Inferior parietal cortex (tissue), 1 donor: ENCODE results near the gene FZR1.
"Not testable (repeated sequence)": the region's sequence is repeated elsewhere in the genome, so short reads cannot be mapped to it uniquely, and the experiment has no call there.

Source experiments
- DNase-seq: peaks from one replicate; pipeline ENCODE4 v3.0.0-alpha.2; 2016; ENCODE audit errors: extremely low spot score

The FZR1 gene

GRCh38 chr19:3514930-3515329, 8.8 kb downstream of the FZR1 start:
- no peak for DNase-seq

GRCh38 chr19:3515891-3516422, 9.8 kb downstream of the FZR1 start:
- DNase-seq: no peak

DNA sequence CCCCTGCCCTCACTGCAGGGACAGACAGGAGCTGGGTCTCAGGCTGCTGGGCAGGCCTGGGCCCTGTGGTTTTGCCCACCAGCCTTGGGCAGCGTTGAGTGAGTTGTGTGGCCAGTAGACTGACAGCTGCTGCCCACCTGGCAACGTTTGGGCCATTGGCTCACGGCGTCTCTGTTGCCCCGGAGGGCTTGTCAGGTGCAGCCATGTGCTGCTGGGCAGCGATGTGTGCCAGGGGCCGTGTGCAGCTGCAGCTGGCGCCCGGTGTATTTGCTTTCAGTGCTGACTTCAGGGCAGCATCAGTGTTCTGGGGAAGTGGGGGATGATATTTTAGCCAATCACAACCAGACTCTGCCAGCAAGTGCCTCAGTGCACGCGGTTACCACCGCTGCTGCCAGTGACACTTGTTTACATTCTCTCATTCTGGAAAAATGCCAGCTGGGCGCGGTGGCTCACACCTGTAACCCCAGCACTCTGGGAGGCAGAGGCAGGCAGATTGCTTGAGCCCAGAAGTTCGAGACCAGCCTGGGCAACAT, 10.6 kb downstream of the FZR1 start:
- no peak for DNase-seq

- DNase-seq: no peak
Measured at GRCh38 chr19:3517638-3518037, 11.5 kb downstream of the FZR1 start.

GRCh38 chr19:3518255-3518654, 12.1 kb downstream of the FZR1 start:
- no peak for DNase-seq

DNA sequence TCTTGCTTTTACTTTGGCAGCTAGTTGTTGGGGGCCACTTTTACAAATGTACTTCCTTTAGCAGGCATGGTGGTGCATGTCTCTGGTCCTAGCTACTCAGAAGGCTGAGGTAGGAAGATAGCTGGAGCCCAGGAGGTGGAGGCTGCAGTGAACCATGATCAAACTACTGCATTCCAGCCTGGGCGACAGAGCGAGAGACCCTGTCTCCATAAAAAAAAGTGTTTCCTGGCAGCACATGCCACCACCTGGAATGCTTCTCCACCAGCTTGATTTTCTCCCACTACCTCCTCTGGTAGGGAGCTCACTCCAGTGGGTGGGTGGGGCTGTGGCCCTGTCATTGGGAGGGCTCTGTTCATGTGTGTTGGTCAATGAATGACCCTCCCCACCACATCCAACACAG, 12.5 kb downstream of the FZR1 start:
- DNase-seq: no peak

DNA sequence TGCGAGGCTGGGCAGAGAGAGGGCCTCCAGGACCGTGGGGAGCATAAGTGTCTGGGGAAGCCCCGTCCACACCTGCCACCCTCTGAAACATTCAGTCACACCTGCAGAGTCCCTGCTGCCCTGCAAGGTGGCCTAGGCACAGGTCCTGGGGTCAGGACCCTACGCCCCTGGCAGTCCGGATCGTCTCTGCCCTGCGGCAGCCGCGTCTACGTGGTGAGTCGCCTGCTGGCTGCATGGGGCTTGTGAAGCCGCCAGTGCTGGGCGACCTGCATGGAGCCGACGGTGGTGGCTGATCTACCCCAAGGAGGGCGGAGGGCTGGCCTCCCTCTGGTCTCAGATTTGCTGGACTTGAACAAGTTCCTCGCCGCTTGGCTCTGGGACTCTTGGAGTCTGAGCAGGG, 13.0 kb downstream of the FZR1 start:
- DNase-seq: no peak

- no peak for DNase-seq
Measured at GRCh38 chr19:3520166-3521103, 14.3 kb downstream of the FZR1 start.

DNA sequence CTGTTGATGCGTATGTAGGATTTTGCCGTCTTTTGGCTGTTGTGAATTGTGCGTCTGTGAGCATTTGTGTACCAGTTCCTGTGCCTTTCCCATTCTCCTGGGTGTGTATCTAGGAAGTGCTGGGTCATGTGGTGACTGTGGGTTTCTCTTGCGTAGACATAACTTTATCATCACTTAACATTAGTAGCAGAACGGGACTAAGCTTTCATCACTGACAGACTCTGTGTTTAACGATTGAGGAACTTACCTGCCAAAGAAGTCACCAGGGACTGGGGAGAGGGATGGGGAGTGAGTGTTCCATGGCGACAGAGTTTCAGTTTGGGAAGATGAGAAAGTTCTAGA, 15.0 kb downstream of the FZR1 start:
- no peak for DNase-seq

- no peak for DNase-seq
Measured at GRCh38 chr19:3522421-3523360, 16.6 kb downstream of the FZR1 start.

DNA sequence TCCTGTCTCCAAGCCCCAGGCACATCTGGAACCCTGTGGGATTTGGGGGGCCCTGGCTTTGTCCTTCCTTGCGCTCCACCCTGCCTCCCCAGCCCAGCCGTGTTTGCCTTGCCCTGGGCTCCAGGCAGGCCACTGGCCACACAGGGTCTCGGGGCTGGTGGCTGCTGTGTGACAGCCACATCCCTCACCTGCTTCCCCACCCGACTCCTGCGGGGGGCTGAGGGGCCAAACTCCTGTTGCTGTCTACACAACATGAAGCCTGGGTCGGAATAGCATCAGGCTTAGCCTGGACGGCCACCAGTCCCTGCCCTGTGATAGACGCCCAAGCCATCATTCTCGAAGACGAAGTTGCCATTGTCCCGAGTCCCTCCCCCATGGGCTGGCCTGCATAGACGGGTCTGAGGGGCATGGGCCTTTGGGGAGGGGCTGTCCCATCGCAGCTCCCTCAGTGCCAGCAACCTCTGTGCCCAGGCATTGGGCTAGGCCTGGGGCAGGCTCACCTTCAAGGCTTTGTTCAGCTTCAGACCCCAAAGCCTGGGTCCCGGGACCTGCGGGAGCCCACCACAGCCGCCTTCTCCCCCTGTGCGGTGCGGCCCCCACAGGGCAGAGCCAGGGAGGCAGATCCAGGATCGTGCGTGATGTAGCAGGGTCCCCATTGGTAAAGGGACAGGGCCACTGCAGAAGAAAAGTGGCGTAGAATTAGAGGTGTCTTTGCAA, 17.4 kb downstream of the FZR1 start:
- no peak for DNase-seq

DNA sequence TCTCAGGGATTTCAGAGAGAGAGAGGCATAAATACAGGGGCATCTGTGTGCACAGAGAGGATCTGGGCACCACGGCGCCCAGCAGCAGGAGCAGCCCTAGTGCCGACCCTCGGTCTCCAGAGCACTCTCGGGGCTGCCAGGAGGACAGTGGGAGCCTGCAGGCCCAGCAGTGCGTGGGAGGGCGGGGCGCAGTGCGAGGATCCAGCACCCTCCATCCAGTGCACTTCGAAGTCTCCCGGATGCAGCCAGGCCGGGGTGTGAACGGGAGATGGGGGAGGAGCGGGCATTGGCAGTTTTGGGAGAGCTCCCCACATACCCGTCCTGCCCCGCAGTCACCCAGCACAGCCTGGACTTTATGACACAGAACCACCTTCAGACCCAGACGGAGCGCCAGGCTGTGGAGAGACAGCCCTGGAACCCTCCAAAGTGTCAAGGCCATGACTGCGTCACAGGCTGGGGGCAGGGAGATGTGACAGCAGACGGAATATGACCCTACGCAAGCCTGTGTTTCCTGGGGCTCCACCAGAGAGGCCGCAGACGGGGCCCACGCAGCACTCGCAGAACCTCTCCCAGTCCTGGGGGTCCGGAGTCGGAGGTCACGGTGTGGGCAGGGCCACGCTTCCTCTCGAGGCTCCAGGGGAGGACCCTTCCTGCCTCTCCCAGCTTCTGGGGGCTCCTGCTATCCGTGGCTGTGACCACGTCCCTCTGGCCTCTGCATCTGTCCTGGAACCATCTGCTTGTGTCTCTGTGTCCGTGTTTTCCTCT, 18.1 kb downstream of the FZR1 start:
- no peak for DNase-seq

DNA sequence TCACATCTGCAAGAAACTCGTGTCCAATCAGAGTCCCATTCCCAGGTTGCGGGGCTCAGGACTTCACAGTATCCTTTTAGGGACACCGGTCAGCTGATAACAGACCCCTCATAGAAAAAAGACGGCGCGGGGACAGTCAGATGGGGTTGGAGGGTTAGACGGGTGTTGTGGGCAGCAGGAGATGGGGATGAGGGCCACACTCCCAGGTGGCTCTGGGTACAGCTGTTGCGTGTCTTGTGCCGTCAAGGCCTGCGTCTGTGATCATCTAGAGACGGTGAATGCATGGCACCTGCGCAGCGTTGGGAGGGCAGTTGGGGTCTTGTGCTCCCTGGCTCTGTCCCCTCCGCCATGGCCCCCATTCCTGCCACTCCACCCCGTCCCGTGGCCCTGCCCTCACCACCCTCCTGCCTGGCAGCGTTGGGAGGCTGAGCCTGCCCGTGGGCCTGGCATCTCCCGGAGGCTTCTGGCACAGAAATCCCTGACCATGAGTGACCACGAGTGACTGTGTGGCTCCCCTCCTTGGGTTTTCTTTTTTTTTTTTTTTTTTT, 18.9 kb downstream of the FZR1 start:
- no peak for DNase-seq

DNA sequence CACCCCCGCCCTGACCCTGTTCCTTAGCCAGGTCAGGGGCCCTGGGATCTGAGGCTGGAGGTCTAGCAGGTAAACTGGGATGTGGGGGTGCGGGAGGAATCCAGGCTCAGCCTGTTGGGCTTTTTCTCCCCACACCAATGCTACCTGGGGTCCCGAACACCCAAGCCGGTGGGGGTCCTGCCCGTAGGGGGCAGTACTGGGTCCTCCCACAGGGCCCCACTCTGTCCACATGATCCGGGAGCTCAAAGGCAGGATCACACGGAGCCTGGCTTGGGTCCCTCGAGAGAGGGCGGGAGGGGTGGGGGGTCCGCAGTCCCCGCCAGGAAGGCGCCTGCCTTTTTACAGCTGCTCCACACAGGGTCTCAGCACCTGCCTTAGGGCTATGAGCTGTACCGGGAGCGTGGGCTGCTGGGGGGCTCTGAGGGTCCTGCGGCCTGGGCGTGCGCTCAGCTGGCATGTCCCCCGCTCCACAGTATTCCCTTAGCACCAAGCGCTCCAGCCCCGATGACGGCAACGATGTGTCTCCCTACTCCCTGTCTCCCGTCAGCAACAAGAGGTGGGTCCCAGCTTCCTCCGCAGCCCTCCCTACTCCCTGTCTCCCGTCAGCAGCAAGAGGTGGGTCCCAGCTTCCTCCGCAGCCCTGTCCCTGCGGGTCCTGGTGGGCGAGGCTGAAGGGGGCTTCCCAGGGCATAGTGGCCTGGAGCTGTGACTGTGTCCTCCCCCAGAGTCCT, 20.6 kb downstream of the FZR1 start:
- no peak for DNase-seq

- DNase-seq: no peak
Measured at GRCh38 chr19:3527238-3527910, 21.3 kb downstream of the FZR1 start.

DNA sequence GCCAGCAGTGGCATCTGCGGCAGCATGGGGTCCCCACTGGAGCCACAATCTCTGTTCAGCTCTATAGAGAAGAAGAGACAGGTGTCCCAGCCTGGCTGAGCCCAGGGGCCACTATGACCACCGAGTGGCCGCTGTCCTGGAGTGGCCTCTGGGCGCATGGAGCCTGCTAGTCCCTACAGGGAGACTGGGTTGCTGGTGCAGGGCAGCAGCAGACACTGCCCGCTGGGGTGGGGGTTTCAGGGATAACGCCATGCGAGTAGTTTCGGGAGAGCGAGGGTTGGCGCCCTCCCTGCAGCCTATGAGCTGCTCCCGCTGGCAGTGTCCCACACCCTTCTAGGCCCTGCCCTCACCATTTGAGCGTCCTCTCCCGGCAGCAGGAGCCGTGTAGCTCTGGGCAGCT, 22.0 kb downstream of the FZR1 start:
- no peak for DNase-seq

GRCh38 chr19:3528539-3529211, 22.6 kb downstream of the FZR1 start:
- DNase-seq: no peak

- not testable (repeated sequence) for DNase-seq
Measured at GRCh38 chr19:3529299-3529698, 23.2 kb downstream of the FZR1 start.

- DNase-seq: no peak
Measured at GRCh38 chr19:3530389-3530788, 24.3 kb downstream of the FZR1 start.
